ENCODE measurements around the gene NPC1. TPM values are rescaled to one million over a fixed set of nuclear protein-coding genes. Genes with fewer than 3 reads are reported as not detected.

NPC1 gene
- total RNA-seq, 2 donors from 2014 or later, result 29.9 to 32.3 TPM

- H3K36me3 ChIP-seq, result peaks cover 18% of the 10 kb centered on the region
- no peak for DNase-seq
- H3K27me3 ChIP-seq, result no peaks in the 10 kb centered on the region
- no peak overlapping the region for H3K4me3 ChIP-seq
- H3K9me3 ChIP-seq, result no peaks in the 10 kb centered on the region
- no peak overlapping the region for H3K9ac ChIP-seq (ENCODE audit: low read depth in 2 of 2, low read length in 2 of 2)
- no peak for TF ChIP-seq CTCF (IDR thresholded peaks at IDR 0.05)
- no peak overlapping the region for H3K27ac ChIP-seq
- H3K4me1 ChIP-seq, result no peaks in the 10 kb centered on the region
- intact Hi-C loops (cut with DNase I), result no loop called here
These were observed 59.7 kb downstream of the NPC1 start for GRCh38 chr18:23526501-23527063.

- Histone ChIP-seq H3K9me3 (no peaks in the 10 kb centered on the region), H3K4me1 (no peaks in the 10 kb centered on the region), H3K27me3 (no peaks in the 10 kb centered on the region), H3K9ac (ENCODE audit: low read depth in 2 of 2, low read length in 2 of 2) (no peak overlapping the region), H3K36me3 (peaks cover 18% of the 10 kb centered on the region), H3K4me3 (no peak overlapping the region), H3K27ac (no peak overlapping the region)
- DNase-seq, result no peak
- no peak for TF ChIP-seq CTCF (IDR thresholded peaks at IDR 0.05)
- intact Hi-C loops (cut with DNase I), result no loop called here
These were observed 62.0 kb downstream of the NPC1 start for GRCh38 chr18:23524213-23524707.

- Histone ChIP-seq H3K9ac (ENCODE audit: low read depth in 2 of 2, low read length in 2 of 2) (no peak overlapping the region), H3K4me3 (no peak overlapping the region), H3K27me3 (no peaks in the 10 kb centered on the region), H3K9me3 (no peaks in the 10 kb centered on the region), H3K27ac (no peak overlapping the region), H3K4me1 (no peaks in the 10 kb centered on the region), H3K36me3 (peaks cover 13% of the 10 kb centered on the region)
- DNase-seq, result no peak
- TF ChIP-seq CTCF (IDR thresholded peaks at IDR 0.05), result no peak
- intact Hi-C loops (cut with DNase I), result no loop called here
These were observed 62.7 kb downstream of the NPC1 start for GRCh38 chr18:23523429-23524212.

- Histone ChIP-seq H3K4me1 (no peaks in the 10 kb centered on the region), H3K36me3 (peaks cover 13% of the 10 kb centered on the region), H3K27me3 (no peaks in the 10 kb centered on the region), H3K4me3 (no peak overlapping the region), H3K9me3 (no peaks in the 10 kb centered on the region), H3K27ac (no peak overlapping the region), H3K9ac (ENCODE audit: low read depth in 2 of 2, low read length in 2 of 2) (no peak overlapping the region)
- DNase-seq, result no peak
- TF ChIP-seq CTCF (IDR thresholded peaks at IDR 0.05), result no peak
- intact Hi-C loops (cut with DNase I), result no loop called here
These were observed 64.4 kb downstream of the NPC1 start for GRCh38 chr18:23521907-23522306.

GRCh38 chr18:23521271-23521670 lies 65.0 kb downstream of the NPC1 start:
- no peak overlapping the region for H3K4me3 ChIP-seq
- no peak for TF ChIP-seq CTCF (IDR thresholded peaks at IDR 0.05)
- H3K9ac ChIP-seq (ENCODE audit: low read depth in 2 of 2, low read length in 2 of 2), result no peak overlapping the region
- intact Hi-C loops (cut with DNase I), result no loop called here
- no peak overlapping the region for H3K27ac ChIP-seq
- no peaks in the 10 kb centered on the region for H3K9me3 ChIP-seq
- H3K27me3 ChIP-seq, result no peaks in the 10 kb centered on the region
- peaks cover 13% of the 10 kb centered on the region for H3K36me3 ChIP-seq
- DNase-seq, result no peak
- no peaks in the 10 kb centered on the region for H3K4me1 ChIP-seq

Data from colonic mucosa (tissue), 4 donors.